Measurements from ENCODE around the gene NPHP1.

DNA sequence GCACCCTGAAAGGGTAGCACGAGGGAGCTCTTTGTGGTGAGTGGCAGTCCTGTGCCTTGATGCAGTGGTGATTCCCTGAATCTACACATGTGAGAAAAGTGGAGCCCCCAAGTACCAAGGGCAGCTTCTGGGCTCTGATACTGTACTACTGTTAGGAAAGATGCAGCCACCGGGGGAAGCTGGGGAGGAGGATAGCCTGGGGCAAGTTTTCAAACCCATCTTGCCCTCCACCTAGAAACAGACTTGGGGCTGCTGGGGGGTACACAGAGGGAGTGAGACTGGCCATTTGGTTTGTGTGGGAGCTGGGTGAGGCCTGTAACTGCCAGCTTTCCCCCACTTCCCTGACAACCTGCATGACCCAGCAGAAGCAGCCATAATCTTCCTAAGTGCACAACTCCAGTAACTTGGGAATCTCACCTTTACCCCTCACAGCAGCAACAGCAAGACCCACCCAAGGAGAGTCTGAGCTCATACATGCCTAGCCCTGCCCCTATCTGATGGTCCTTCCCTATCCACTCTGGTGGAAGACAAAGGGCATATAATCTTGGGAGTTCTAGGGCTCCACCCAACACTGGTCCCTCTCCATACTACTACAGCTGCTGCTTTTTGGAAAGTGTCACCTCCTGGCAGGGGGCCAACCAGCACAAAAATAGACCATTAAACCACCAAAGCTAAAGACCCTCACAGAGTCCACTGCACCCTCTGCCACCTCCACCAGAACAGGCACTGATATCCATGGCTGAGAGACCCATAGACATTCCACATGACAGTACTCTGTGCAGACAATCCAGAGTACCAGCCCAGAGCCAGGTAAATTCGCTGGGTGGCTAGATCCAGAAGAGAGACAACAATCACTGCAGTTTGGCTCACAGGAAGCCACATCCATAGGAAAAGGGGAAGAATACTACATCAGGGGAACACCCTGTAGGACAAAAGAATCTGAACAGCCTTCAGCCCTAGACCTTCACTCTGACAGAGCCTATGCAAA is 97.4 kb downstream of the NPHP1 start:
- TF ChIP-seq, protein P1, sequence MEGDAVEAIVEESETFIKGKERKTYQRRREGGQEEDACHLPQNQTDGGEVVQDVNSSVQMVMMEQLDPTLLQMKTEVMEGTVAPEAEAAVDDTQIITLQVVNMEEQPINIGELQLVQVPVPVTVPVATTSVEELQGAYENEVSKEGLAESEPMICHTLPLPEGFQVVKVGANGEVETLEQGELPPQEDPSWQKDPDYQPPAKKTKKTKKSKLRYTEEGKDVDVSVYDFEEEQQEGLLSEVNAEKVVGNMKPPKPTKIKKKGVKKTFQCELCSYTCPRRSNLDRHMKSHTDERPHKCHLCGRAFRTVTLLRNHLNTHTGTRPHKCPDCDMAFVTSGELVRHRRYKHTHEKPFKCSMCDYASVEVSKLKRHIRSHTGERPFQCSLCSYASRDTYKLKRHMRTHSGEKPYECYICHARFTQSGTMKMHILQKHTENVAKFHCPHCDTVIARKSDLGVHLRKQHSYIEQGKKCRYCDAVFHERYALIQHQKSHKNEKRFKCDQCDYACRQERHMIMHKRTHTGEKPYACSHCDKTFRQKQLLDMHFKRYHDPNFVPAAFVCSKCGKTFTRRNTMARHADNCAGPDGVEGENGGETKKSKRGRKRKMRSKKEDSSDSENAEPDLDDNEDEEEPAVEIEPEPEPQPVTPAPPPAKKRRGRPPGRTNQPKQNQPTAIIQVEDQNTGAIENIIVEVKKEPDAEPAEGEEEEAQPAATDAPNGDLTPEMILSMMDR (IDR thresholded peaks at IDR 0.05): no peak
- TF ChIP-seq POLR2A (IDR thresholded peaks at IDR 0.05): no peak
